Stomach (tissue), 9 donors: Measurements from ENCODE around the gene GIMD1. TPM values are rescaled to one million over a fixed set of nuclear protein-coding genes. Genes with fewer than 3 reads are reported as not detected.

Experiments
- DNase-seq, 2 donors: peaks; one replicate each; pipeline versions ENCODE4 v3.0.0 to v3.0.0-alpha.2; 2013 to 2019
- H3K27ac ChIP-seq, 5 donors: fragments of 200-600 bp in 4 of 5; sonication (generic) in 4 of 5; one replicate each; pipeline ENCODE4 v1.5.1; 2013 to 2019; ENCODE audit warnings: mild to moderate bottlenecking in 1 of 5, moderate library complexity in 1 of 5
- H3K27me3 ChIP-seq, 3 donors: fragments of 200-600 bp; sonication (generic); one replicate each; pipeline ENCODE4 v1.5.1; 2017 to 2019; ENCODE audit warnings: mixed run types in 1 of 3
- H3K36me3 ChIP-seq, 4 donors: fragments of 200-600 bp; sonication (generic); 1 replicate in 3 of 4; 2 replicates in 1 of 4; pipeline ENCODE4 v1.5.1; 2016 to 2019
- H3K4me1 ChIP-seq, 4 donors: fragments of 200-600 bp; sonication (generic); one replicate each; pipeline ENCODE4 v1.5.1; 2016 to 2019
- H3K4me3 ChIP-seq, 4 donors: fragments of 200-600 bp; sonication (generic) in 3 of 4; one replicate each; pipeline ENCODE4 v1.5.1; 2016 to 2019; ENCODE audit warnings: mild to moderate bottlenecking in 1 of 4
- H3K9me3 ChIP-seq, 4 donors: fragments of 200-600 bp; sonication (generic); one replicate each; pipeline ENCODE4 v1.5.1; 2016 to 2019
- EP300 ChIP-seq: sonication (generic); formaldehyde crosslinking; IDR thresholded peaks from one replicate; pipeline ENCODE4 v1.6.1; 2017; ENCODE audit warnings: antibody characterized with exemption
- POLR2A ChIP-seq, 4 donors: fragments of 450-650 bp; IDR thresholded peaks; one replicate each; pipeline ENCODE4 v1.6.1; 2016; ENCODE audit warnings: antibody characterized with exemption in 4 of 4, control low read depth in 2 of 4, mild to moderate bottlenecking in 1 of 4, moderate library complexity in 1 of 4
- POLR2AphosphoS5 ChIP-seq, 3 donors: sonication (generic); formaldehyde crosslinking; IDR thresholded peaks; one replicate each; pipeline ENCODE4 v1.6.1; 2016; ENCODE audit warnings: antibody characterized with exemption in 3 of 3
- WGBS, 5 donors: extraction: QIAGEN DNeasy Blood & Tissue Kit in 3 of 5; methylation state at CpG; one replicate each; pipeline versions ENCODE4 v1.1.5 to v1.1.7; 2013 to 2018; 5-methylcytosine and 5-hydroxymethylcytosine counted together
- intact Hi-C: fragments of 100-400 bp; cut with DNase I; formaldehyde crosslinking; loops from one replicate; pipeline ENCODE4 v1.15.1; 2023; ENCODE audit warnings: low total_unique reads
- polyA plus RNA-seq, 3 donors: library from polyadenylated mRNA; stranded (reverse); fragments of 200-250 nt; gene quantifications; one replicate each; pipeline ENCODE4 v1.2.3, GENCODE V29; 2013
- total RNA-seq, 5 donors: library from RNA; depleted of rRNA; stranded (reverse); fragments of >200 nt; gene quantifications; one replicate each; pipeline versions ENCODE4 v1.1.0 to v1.2.3, GENCODE V29; 2014 to 2016
- TF ChIP-seq, protein P1 (sequence below), 7 experiments: fragments of 450-650 bp in 4 of 7; fragments of 200-600 bp in 3 of 7; sonication (generic) in 3 of 7; IDR thresholded peaks; one replicate each; pipeline ENCODE4 v1.5.1; 2016 to 2019; ENCODE audit warnings: antibody characterized with exemption in 7 of 7, control low read depth in 2 of 7, mild to moderate bottlenecking in 1 of 7
- donor health status: healthy with polysubstance abuse.
- donor health status: Bipolar disorder and iron deficiency.
- donor health status: healthy.

The GIMD1 gene
- total and polyA plus RNA-seq, 8 donors: not detected

- no peak for TF ChIP-seq POLR2A (IDR thresholded peaks at IDR 0.05)
- TF ChIP-seq EP300: no peak
- TF ChIP-seq POLR2AphosphoS5 (IDR thresholded peaks at IDR 0.05): no peak
- TF ChIP-seq, protein P1, sequence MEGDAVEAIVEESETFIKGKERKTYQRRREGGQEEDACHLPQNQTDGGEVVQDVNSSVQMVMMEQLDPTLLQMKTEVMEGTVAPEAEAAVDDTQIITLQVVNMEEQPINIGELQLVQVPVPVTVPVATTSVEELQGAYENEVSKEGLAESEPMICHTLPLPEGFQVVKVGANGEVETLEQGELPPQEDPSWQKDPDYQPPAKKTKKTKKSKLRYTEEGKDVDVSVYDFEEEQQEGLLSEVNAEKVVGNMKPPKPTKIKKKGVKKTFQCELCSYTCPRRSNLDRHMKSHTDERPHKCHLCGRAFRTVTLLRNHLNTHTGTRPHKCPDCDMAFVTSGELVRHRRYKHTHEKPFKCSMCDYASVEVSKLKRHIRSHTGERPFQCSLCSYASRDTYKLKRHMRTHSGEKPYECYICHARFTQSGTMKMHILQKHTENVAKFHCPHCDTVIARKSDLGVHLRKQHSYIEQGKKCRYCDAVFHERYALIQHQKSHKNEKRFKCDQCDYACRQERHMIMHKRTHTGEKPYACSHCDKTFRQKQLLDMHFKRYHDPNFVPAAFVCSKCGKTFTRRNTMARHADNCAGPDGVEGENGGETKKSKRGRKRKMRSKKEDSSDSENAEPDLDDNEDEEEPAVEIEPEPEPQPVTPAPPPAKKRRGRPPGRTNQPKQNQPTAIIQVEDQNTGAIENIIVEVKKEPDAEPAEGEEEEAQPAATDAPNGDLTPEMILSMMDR (IDR thresholded peaks at IDR 0.05): no peak
- no peak for DNase-seq
- Histone ChIP-seq H3K27ac (no peak overlapping the region), H3K36me3 (peaks cover 0 to 7% (median 7%) of the 10 kb centered on the region in 4 donors), H3K27me3 (no peaks in the 10 kb centered on the region), H3K9me3 (no peaks in the 10 kb centered on the region), H3K4me1 (peaks cover 16 to 38% (median 30%) of the 10 kb centered on the region in 4 donors), H3K4me3 (no peak overlapping the region)
- intact Hi-C loops: no loop called here
- 64 to 88% (median 78%) methylated on average over 3 of the region's 3 CpGs for WGBS, 5 donors
These were observed 55.5 kb downstream of the GIMD1 start for GRCh38 chr4:106312997-106313522.

- no peaks in the 10 kb centered on the region for H3K9me3 ChIP-seq
- 75 to 95% (median 81%) methylated on average over 1 of the region's 1 CpG for WGBS, 5 donors
- no peak overlapping the region for H3K4me3 ChIP-seq
- intact Hi-C loops: no loop called here
- H3K27me3 ChIP-seq: no peaks in the 10 kb centered on the region
- DNase-seq: no peak
- no peak overlapping the region for H3K27ac ChIP-seq
- H3K4me1 ChIP-seq: peaks cover 9 to 31% (median 23%) of the 10 kb centered on the region in 4 donors
- H3K36me3 ChIP-seq: peaks cover 0 to 9% (median 8%) of the 10 kb centered on the region in 4 donors
- TF ChIP-seq EP300 (no peak), POLR2A (IDR thresholded peaks at IDR 0.05) (no peak), POLR2AphosphoS5 (IDR thresholded peaks at IDR 0.05) (no peak)
- TF ChIP-seq, protein P1 (IDR thresholded peaks at IDR 0.05): no peak
These were observed 56.2 kb downstream of the GIMD1 start for GRCh38 chr4:106312377-106312776.

Other genes starting within 250 kb of the GIMD1 start
- gene TBCK, start 52.6 kb downstream of the GIMD1 start, total RNA-seq: 100 to 1,000 TPM in 1 of 5 donors, 10 to 100 TPM in 4; 26.5 to 140 (median 67.0) TPM
- gene TBCK, start 52.6 kb downstream of the GIMD1 start, polyA plus RNA-seq: 1 to 10 TPM; 3.2 to 8.6 (median 4.5) TPM
- 100 to 1,000 TPM in 1 of 5 donors, 10 to 100 TPM in 4; 13.9 to 437 (median 24.5) TPM for gene AIMP1, start 52.2 kb downstream of the GIMD1 start, total RNA-seq
- gene AIMP1, start 52.2 kb downstream of the GIMD1 start, polyA plus RNA-seq: 10 to 100 TPM; 19.7 to 30.2 (median 29.9) TPM